ENCODE data around the gene M1AP.

GRCh38 chr2:74555610-74556103 is 92.5 kb downstream of the M1AP start:
- TF ChIP-seq POLR2AphosphoS5 (IDR thresholded peaks at IDR 0.05; ENCODE audit: low read depth, low read length) = no peak
- no peak for TF ChIP-seq POLR2A (IDR thresholded peaks at IDR 0.05; ENCODE audit: low read depth, low read length)

Data from GM12891 (cell line).